Measurements from ENCODE around the gene PUSL1. TPM values are rescaled to one million over a fixed set of nuclear protein-coding genes. Genes with fewer than 3 reads are reported as not detected.

The PUSL1 gene
- total and polyA plus RNA-seq, 2 donors (not counting 3 experiments of a cell fraction or from before 2014, with no cell fraction given), result 18.8 to 27.3 TPM

DNA sequence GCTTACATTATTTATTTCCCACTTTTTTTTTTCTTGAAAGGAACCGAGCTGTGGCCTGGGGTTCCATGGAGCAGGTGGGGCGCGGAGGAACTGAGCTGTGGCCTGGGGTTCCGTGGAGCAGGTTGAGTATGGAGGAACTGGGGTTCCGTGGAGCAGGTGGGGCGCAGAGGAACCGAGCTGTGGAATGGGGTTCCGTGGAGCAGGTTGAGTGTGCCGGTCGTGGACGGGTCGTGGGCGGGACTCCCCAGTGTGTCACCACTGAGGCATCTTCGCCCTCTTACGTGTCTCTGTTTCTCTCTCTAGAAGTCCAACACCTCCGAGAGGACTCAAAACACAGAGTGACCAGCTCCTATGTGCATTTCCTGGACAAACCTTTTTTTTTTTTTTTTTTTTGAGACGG, 29.4 kb upstream of the PUSL1 start:
- Histone ChIP-seq H2AFZ (ENCODE audit: low read depth, low read length) (no peak overlapping the region), H3K27ac (ENCODE audit: insufficient read depth, low read depth, low read length) (no peak overlapping the region), H3K9me1 (replicated peaks; ENCODE audit: control insufficient read depth, extremely low read depth, insufficient read depth, low read length) (no peaks in the 10 kb centered on the region), H3K4me1 (ENCODE audit: control insufficient read depth, extremely low read depth, insufficient read depth, low read length) (peaks cover 8% of the 10 kb centered on the region), H3K4me2 (ENCODE audit: insufficient read depth, low read length) (no peak overlapping the region), H3K9ac (replicated peaks; ENCODE audit: extremely low read depth, insufficient read depth, low read length) (no peak overlapping the region), H3K36me3 (ENCODE audit: control insufficient read depth in 2 of 2, extremely low read depth in 1 of 2, insufficient read depth in 2 of 2, low read length in 2 of 2) (no peaks in the 10 kb centered on the region), H3K27me3 (ENCODE audit: control insufficient read depth in 2 of 2, insufficient read depth in 2 of 2, low read length in 2 of 2) (no peaks in the 10 kb centered on the region), H3K9me3 (replicated peaks; ENCODE audit: control insufficient read depth, insufficient read depth, low read length) (no peaks in the 10 kb centered on the region), H3K4me3 (replicated peaks in 1 of 3; ENCODE audit: insufficient read depth in 1 of 3, low read depth in 1 of 3, low read length in 3 of 3) (no peak overlapping the region), H3K79me2 (ENCODE audit: control insufficient read depth, insufficient read depth, low read length) (no peaks in the 10 kb centered on the region), H4K20me1 (replicated peaks; ENCODE audit: control insufficient read depth, extremely low read depth, insufficient read depth, low read length) (no peaks in the 10 kb centered on the region)
- CTCF ChIA-PET, result interaction anchor here (1.3 to 1.4 kb wide), 2 partner anchors 11 to 13 kb away, joined by 4 to 7 read pairs; no protein-coding TSS in a partner anchor
- TF ChIP-seq POLR2A (IDR thresholded peaks at IDR 0.05; ENCODE audit: low read depth, low read length) (no peak), MYC (IDR thresholded peaks at IDR 0.05; ENCODE audit: low read depth, low read length) (no peak), GATA2 (IDR thresholded peaks at IDR 0.05; ENCODE audit: insufficient read depth, insufficient read length, low read depth, low read length) (no peak), JUN (IDR thresholded peaks at IDR 0.05; ENCODE audit: borderline replicate concordance, insufficient read depth, insufficient read length, low read depth) (no peak), POLR2AphosphoS5 (IDR thresholded peaks at IDR 0.05; ENCODE audit: insufficient read depth, low read depth, low read length) (no peak), FOS (IDR thresholded peaks at IDR 0.05; ENCODE audit: borderline replicate concordance, insufficient read depth, low read length) (no peak), EZH2 (IDR thresholded peaks at IDR 0.05; ENCODE audit: borderline replicate concordance, low read depth, low read length, severe bottlenecking) (no peak)
- TF ChIP-seq, protein P1, sequence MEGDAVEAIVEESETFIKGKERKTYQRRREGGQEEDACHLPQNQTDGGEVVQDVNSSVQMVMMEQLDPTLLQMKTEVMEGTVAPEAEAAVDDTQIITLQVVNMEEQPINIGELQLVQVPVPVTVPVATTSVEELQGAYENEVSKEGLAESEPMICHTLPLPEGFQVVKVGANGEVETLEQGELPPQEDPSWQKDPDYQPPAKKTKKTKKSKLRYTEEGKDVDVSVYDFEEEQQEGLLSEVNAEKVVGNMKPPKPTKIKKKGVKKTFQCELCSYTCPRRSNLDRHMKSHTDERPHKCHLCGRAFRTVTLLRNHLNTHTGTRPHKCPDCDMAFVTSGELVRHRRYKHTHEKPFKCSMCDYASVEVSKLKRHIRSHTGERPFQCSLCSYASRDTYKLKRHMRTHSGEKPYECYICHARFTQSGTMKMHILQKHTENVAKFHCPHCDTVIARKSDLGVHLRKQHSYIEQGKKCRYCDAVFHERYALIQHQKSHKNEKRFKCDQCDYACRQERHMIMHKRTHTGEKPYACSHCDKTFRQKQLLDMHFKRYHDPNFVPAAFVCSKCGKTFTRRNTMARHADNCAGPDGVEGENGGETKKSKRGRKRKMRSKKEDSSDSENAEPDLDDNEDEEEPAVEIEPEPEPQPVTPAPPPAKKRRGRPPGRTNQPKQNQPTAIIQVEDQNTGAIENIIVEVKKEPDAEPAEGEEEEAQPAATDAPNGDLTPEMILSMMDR (IDR thresholded peaks at IDR 0.05; ENCODE audit: extremely low read depth in 1 of 2, insufficient read depth in 1 of 2, low read depth in 1 of 2, low read length in 2 of 2), result no peak
- TF ChIP-seq, protein P2, sequence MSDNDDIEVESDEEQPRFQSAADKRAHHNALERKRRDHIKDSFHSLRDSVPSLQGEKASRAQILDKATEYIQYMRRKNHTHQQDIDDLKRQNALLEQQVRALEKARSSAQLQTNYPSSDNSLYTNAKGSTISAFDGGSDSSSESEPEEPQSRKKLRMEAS (IDR thresholded peaks at IDR 0.05; ENCODE audit: insufficient read depth, insufficient read length), result no peak
- DNase-seq (ENCODE audit: low read depth, low spot score) (no peak), FAIRE-seq (no peak)
- POLR2A ChIA-PET, result no interaction called here
- intact Hi-C loops (cut with micrococcal nuclease) (no loop called here), dilution Hi-C loops (cut with MboI; ENCODE audit: extremely low pct_ligation_motif_present, low sequenced_read_pairs) (no loop called here)
- no TSS peak for BruUV-seq (replicated peaks)
